SKM-1 treated with dmso at 0.1 percent for 144 hours (cell line): ENCODE results near the gene MACO1.
A peak's percentile ranks its signal among the peaks of the same experiment; 100 is the strongest.
"Not testable (repeated sequence)": the region's sequence is repeated elsewhere in the genome, so short reads cannot be mapped to it uniquely, and the experiment has no call there.

ENCODE experiments used
- DNase-seq: peaks from one replicate; lab custom pipeline; 2025; ENCODE audit not compliant: unreplicated experiment; lab: John Stamatoyannopoulos, UW

Gene MACO1

GRCh38 chr1:25420715-25421114 lies 10.0 kb upstream of the MACO1 start, which contains the start of gene RHCE:
Gene RHCE, minus strand, starts transcription at chr1:25420825. Its CDS starts 39 bp downstream, at chr1:25420786.
- not testable (repeated sequence) for DNase-seq

GRCh38 chr1:25423206-25423605 lies 7.5 kb upstream of the MACO1 start:
- not testable (repeated sequence) for DNase-seq

- no peak for DNase-seq
Observed at GRCh38 chr1:25425098-25426085, 5.3 kb upstream of the MACO1 start.

DNA sequence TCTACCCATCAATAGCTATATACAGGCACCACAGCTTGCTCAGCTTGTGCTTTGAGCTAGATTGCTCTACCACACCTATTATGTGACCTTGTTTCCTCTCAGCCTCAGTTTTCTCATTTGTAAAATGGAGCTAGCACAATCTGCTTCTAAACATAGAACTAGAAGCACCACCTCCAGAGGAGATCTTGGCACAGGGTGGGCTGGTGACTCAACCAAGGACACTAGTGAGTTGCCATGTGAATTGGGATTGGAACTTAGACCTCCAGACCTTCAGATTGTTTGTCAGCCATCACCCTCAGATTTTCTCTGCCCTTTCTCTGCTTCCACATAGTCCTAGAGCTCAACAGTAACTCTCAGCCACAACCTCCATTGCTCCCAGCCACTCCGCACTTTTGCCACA lies 3.0 kb upstream of the MACO1 start:
- DNase-seq = no peak

DNA sequence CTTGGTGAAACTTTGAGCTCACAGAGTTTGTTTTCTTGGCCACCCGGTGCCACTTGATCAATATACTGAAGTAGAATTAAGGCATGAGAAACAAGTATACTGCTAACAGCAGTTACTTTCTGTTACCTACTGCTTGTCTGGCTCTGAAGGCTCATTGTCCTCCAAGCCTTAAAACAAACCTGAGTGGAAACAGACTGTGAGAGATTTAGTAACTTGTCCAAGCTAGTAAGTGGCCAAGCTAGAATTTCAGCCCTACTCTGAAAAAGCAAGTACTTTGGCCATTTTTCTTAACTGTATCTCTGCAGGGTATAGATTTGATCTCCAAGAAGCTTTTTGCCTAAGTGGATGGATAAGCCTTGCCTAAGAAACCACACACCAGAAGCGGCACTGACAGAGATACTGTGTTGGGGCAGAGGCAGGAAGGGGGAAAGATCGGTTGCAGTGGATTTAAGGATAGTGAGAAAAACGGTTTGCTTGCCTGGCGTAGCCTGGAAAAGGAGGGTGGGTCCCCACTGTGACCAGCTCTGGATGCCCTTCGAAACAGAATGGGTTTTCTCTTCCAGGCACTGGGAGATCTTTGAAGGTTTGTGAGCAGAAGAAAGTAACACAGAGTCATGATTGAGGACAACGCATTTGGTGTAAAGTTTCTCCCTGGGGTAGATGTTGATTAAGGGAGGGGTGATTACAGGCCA lies 2.1 kb upstream of the MACO1 start:
- DNase-seq = no peak

DNA sequence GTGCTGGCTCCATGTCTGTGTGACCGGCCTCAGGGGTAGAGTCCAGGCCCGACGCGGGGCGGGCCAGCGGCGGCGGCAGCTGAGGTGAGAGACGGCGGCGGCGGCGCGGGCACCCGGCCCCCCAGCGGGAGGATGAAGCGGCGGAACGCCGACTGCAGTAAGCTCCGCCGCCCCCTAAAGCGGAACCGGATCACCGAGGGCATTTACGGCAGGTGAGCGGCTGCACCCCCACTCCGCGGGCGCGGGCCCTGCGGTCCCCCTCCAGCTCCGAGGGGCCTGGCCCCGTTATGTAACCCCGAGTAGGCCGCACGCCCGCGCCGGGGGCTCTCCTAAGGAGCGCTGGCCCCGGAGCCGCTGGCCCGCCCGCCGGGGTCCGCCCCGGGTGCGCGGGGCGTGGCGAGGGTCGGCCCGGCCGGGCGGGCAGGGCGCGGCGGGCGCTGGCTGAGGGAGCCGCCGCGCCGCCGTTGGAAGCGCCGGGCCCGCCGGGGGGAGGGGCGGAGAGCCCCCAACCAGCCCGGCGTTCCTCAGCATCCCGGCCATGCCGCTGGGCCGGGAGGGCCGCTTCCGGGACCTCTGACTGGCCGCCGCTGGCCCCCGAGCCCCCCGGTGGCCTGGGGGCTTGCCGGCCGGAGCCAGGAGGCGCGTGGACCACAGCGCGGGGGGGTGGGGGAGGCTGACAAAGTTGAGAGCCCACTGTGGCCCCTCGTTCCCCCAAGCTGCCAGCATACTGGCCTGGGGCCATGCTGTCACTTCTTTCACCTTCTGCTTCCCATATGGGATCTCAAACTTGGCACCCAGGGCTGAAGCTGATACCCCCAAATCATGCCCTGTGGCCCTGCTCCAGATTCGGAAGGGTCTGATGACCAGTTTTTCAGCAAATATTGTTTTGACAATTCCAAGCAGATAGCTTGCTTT lies 527 bp downstream of the MACO1 start:
- peak; percentile 63 for DNase-seq

DNA sequence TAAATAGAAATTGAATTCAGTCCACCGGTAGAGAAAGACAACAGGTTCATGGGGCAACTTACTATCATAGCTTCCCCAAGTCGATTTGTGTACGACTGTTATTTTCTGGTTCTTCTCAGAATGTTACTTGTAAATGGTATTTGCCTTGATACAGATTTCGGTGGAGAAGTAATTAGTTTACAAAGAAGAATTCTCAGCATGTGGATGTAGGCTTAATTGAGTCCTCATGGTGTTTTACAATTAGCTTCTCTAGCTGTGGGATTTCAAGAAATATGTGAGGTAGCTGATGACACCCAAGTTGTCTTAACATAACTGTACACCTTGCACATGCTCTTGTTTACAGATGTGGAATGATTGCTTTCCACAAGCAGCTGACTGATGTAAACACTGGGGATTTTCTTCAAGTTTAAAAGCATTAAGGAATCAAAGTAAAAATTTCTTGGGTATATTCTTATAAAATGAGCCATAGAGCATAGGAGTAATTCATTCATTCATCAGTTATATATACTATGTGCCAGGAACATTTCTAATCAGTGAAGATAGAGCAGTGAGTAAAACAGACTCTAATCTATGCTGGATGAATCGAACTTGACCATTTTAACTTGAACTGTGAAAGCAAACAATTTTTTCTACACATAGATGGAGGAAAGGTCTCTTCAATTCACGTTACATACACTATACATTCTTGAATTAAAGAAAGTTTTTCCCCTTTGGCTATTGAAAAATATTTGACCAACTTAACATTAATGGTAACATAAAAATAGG lies 1.4 kb downstream of the MACO1 start:
- no peak for DNase-seq

DNA sequence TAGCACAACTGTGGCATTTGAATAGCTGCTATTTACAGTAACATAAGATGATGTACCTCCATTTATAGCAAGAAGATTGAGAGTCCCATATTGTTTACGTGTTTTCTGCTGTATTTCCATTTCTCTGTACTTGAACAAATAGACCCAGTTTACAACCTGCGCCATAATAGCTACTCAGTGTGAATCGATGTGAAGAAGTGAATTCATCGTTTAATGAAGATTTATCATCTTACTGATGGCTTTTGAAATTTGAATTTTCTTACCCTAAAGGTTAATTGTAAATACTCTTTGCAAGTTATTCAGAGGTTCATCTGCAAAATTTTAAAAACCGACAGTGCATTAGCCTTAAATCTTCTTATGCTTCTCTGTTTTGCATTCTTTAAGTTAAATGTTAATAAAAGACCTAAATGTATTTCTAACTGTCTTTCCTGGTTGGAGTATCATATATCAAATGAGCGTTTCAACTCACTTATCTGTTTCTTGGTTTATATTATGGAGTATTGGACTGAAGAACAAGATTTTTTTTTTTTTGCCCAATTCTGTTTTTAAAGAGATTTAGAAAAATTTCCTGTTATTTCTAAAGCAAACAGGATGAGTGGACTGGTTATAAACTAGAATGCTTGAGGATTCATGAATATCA lies 2.2 kb downstream of the MACO1 start:
- no peak for DNase-seq

- no peak for DNase-seq
Observed at GRCh38 chr1:25433389-25434186, 2.9 kb downstream of the MACO1 start.

DNA sequence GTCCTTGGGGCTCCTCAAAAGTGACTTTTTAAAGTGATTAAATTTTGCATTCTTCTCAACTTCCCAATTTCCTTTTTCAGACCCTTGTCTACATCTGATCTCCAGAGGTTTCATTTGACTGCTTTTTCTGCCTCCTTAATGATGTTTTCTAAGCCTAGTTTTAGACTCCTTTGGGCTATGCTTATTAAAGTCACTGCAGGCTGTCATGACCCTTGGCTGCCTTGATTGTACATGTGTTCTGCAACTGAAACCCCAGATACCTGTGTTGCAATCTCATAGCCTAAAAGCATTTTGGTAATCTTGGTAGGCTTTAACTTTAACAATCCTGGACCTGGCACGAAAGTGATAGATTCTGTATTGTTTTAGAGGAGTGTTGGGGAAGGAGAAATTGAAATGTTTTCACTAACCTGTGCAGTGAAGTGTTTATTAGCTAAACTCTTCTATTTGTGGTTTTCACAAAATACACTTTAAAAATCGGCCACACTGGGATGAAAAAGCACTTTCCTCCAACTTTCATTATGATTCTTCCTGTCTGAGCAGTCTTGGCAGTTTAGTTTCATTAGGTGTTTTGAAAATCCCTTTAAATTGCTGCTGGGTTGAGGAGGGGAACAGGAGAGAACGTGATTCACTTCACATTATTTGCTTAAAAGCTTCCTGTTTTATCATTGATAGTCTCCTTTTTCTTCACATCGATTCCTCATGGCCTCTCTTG lies 4.9 kb downstream of the MACO1 start:
- DNase-seq = no peak

DNA sequence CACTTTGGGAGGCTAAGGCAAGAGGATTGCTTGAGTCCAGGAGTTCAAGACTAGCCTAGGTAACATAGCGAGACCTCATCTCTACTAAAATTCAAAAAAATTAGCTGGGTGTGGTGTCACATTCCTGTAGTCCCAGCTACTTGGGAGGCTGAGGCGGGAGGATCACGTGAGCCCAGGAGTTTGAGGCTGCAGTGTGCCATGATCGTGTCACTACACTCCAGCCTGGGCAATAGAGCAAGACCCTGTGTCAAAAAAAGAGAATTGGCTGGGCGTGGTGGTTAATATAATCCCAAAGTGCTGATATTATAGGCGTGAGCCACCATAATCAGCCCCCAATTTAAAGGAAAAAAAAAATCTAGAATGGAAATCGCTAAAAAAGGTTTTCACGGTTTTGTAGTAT lies 7.0 kb downstream of the MACO1 start:
- no peak for DNase-seq

DNA sequence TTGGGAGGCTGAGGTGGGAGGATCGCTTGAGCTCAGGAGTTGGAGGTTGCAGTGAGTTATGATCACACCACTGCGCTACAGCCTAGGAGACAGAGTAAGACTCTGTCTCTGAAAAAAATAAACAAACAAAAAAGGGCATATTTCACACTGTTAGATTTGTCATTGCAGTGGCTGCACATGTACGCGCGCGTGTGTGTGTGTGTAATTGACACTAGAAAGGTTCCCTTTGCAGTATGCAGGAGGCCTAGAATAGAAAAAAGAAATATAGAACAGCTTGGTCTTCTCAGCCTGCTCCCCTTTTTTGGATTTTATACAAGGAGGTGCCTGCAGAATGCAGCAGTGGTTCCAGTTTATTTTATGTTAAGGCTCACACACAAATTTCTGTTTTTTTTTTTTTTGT lies 8.6 kb downstream of the MACO1 start:
- no peak for DNase-seq

- no peak for DNase-seq
Observed at GRCh38 chr1:25442178-25442577, 11.5 kb downstream of the MACO1 start.

DNA sequence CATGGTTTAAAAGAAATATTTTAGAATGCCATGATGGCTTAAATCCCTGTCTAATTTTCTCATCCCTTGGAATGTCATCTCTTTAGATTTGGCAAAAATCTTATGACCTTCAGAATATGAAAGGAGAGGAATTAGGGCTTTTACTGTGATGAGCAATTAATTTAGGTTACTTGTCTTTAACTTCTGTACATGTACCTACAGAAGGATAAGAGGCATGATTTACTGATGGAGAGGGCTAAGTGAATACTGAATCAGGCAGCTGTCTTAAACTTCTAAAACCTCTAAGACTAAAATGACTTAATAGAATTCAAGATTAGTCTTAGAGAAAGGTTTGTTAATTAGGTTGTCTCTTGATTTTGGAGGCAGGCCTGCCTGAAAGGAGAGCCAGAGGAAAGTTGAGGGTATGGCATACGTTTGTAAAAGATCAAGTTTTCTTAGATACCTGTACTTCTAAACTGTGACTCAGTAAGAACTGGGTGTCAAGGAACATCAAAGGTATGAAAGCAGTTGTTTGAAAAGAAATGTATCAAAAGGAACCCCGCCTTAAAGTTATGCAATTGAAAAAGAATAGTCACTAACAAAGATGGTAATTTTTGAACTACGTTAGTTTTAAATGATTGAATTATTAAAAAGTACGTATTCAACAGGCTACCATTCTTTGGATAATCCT lies 12.5 kb downstream of the MACO1 start:
- no peak for DNase-seq

GRCh38 chr1:25444604-25445003 lies 13.9 kb downstream of the MACO1 start:
- DNase-seq = not testable (repeated sequence)

- DNase-seq = no peak
Observed at GRCh38 chr1:25445993-25446538, 15.4 kb downstream of the MACO1 start.

DNA sequence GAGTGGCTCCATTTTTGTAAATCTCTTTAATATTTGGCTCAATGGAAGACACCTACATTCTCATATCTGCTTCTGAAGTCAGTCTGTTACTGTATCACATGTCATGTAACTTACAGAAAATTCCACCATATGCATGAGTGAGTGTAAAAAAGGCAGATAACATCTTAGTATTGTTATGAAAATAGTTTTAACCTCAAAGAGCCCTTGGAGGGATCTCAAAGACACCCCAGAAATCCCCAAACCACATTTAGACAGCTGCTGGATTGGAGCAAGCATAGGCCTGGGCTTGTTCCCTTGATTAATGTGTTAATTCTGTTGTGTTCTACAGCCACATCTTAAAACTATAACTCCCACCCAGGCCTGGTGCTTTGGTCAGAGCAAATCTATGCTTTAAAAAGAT lies 16.9 kb downstream of the MACO1 start:
- DNase-seq = no peak

DNA sequence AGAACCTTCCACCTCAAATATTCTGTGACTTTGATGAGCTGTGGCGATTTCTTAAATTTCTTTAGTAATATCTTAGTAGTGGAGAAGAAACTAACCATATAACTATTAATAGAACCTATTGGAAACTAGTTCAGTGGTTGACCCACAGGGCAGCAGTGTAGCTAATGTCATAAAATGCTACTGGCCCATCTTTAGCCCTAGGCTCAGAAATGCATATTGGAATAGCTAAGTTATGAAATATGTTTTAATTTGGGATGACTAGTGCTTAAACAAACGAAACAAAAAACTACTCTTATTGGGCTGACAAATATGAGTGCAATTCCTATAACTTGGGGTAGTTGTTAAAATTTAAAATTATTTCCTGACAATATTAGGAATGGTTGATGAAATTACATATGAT lies 20.2 kb downstream of the MACO1 start:
- DNase-seq = no peak
